NCI-H69 (cell line): Measurements from ENCODE around the gene PLXNA4.
A peak's percentile ranks its signal among the peaks of the same experiment; 100 is the strongest.

Experiments
- DNase-seq: peaks from one replicate; lab custom pipeline; 2025; lab: John Stamatoyannopoulos, UW

The PLXNA4 gene

GRCh38 chr7:132562690-132563089 lies 13.6 kb downstream of the PLXNA4 start:
- DNase-seq = no peak

GRCh38 chr7:132561763-132562162 lies 14.5 kb downstream of the PLXNA4 start:
- DNase-seq = no peak

- DNase-seq = no peak
These were observed 15.3 kb downstream of the PLXNA4 start for GRCh38 chr7:132560825-132561529.

GRCh38 chr7:132560105-132560504 lies 16.2 kb downstream of the PLXNA4 start:
- DNase-seq = no peak

- DNase-seq = no peak
These were observed 17.5 kb downstream of the PLXNA4 start for GRCh38 chr7:132558815-132559214.

- DNase-seq = peak; percentile 29
These were observed 18.7 kb downstream of the PLXNA4 start for GRCh38 chr7:132557489-132558044.

GRCh38 chr7:132554446-132554845 lies 21.8 kb downstream of the PLXNA4 start:
- DNase-seq = no peak

- DNase-seq = no peak
These were observed 23.2 kb downstream of the PLXNA4 start for GRCh38 chr7:132553031-132553430.

- peak; percentile 36 for DNase-seq
These were observed 24.4 kb downstream of the PLXNA4 start for GRCh38 chr7:132551886-132552285.

GRCh38 chr7:132551439-132551838 lies 24.8 kb downstream of the PLXNA4 start:
- DNase-seq = no peak

GRCh38 chr7:132548489-132549078 lies 27.7 kb downstream of the PLXNA4 start:
- DNase-seq = no peak

- no peak for DNase-seq
These were observed 28.4 kb downstream of the PLXNA4 start for GRCh38 chr7:132547821-132548220.

- DNase-seq = no peak
These were observed 29.7 kb downstream of the PLXNA4 start for GRCh38 chr7:132546366-132547127.

GRCh38 chr7:132545756-132546155 lies 30.5 kb downstream of the PLXNA4 start:
- no peak for DNase-seq

- DNase-seq = no peak
These were observed 31.3 kb downstream of the PLXNA4 start for GRCh38 chr7:132544999-132545398.

GRCh38 chr7:132544025-132544424 lies 32.2 kb downstream of the PLXNA4 start:
- no peak for DNase-seq

GRCh38 chr7:132542895-132543294 lies 33.4 kb downstream of the PLXNA4 start:
- DNase-seq = no peak

GRCh38 chr7:132541656-132542055 lies 34.6 kb downstream of the PLXNA4 start:
- no peak for DNase-seq

GRCh38 chr7:132537456-132538145 lies 38.7 kb downstream of the PLXNA4 start:
- no peak for DNase-seq

- DNase-seq = no peak
These were observed 39.4 kb downstream of the PLXNA4 start for GRCh38 chr7:132536654-132537395.

GRCh38 chr7:132533916-132534315 lies 42.4 kb downstream of the PLXNA4 start:
- DNase-seq = no peak
